ENCODE measurements around the gene CARS2.
A peak's percentile ranks its signal among the peaks of the same experiment; 100 is the strongest.
"Not testable (repeated sequence)": the region's sequence is repeated elsewhere in the genome, so short reads cannot be mapped to it uniquely, and the experiment has no call there.

Gene CARS2

DNA sequence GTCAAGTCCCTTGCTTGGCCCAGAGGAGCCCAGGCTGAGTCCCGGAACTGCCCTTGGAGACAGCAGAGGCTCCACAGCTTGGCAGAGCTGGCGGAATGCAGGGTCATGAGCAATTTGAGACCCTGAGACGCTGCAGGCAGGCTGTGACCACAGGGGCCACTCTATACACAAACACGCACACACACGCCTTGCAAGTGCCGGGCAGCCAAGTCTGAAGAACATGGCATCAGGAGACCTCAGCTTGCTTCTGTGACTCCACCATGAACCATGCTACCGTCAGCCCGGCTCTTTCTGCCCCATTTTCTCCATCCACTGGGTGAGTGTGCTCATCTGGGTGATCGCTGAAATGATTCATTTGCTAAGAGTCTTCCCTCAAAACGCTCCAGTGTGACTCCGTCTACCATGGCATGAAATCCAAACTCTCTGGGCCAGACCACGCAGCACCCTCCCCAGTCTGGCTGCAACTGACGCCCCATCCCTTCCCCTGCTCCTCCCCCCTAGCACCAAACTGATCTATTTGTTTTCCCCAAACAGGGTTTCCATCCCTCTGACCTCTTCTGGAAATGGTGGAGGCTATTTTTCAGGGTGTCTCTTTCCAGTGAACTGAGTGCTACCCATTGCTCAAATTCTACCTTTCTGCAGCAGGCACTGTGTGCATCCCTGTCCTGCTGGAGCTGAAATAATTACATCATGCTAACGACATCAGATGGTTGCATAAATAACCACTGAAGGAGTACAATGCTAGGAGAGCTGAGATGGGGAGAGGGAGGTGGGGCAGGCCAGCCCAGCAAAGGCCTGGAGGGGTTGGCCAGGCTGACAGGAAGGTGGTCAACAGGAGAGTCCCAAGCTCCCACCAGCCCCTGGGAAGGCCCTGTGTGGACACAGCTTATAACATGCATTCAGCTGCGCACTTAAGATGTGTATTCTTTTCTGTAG is 3.1 kb downstream of the CARS2 start:
- peak overlapping the region; percentile 60 for H3K4me3 Mint-ChIP-seq
- peaks cover 41% of the 10 kb centered on the region for H3K36me3 Mint-ChIP-seq (ENCODE audit: low read depth)
- DNase-seq: peak; percentile 51
- H3K27me3 Mint-ChIP-seq (ENCODE audit: low read depth, poor library complexity): no peaks in the 10 kb centered on the region
- TF ChIP-seq, protein P1, sequence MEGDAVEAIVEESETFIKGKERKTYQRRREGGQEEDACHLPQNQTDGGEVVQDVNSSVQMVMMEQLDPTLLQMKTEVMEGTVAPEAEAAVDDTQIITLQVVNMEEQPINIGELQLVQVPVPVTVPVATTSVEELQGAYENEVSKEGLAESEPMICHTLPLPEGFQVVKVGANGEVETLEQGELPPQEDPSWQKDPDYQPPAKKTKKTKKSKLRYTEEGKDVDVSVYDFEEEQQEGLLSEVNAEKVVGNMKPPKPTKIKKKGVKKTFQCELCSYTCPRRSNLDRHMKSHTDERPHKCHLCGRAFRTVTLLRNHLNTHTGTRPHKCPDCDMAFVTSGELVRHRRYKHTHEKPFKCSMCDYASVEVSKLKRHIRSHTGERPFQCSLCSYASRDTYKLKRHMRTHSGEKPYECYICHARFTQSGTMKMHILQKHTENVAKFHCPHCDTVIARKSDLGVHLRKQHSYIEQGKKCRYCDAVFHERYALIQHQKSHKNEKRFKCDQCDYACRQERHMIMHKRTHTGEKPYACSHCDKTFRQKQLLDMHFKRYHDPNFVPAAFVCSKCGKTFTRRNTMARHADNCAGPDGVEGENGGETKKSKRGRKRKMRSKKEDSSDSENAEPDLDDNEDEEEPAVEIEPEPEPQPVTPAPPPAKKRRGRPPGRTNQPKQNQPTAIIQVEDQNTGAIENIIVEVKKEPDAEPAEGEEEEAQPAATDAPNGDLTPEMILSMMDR (IDR thresholded peaks at IDR 0.05): no peak
- peak overlapping the region; percentile 66 for H3K27ac Mint-ChIP-seq
- H3K4me1 Mint-ChIP-seq: peaks cover 69% of the 10 kb centered on the region
- H3K9me3 Mint-ChIP-seq: no peaks in the 10 kb centered on the region

DNA sequence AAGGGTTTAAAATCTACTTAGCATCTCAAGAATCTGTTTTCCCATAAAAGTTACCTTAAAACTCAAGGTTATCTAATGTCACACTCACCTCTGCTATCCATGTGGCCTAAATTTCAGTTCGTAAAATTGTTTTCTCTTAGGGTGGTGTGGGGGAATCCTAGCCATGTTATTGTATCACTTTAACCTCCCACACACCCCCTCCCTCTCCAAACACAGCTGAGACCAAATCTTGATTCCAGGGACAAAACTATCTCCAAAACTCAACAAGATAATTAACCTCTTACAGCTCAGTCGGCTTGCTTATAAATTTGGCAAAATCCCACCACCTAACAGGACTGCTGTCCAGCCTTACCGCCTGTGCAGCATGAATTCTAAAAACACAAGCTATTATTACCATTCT is 3.8 kb downstream of the CARS2 start:
- H3K36me3 Mint-ChIP-seq (ENCODE audit: low read depth): peaks cover 47% of the 10 kb centered on the region
- H3K4me1 Mint-ChIP-seq: peaks cover 63% of the 10 kb centered on the region

DNA sequence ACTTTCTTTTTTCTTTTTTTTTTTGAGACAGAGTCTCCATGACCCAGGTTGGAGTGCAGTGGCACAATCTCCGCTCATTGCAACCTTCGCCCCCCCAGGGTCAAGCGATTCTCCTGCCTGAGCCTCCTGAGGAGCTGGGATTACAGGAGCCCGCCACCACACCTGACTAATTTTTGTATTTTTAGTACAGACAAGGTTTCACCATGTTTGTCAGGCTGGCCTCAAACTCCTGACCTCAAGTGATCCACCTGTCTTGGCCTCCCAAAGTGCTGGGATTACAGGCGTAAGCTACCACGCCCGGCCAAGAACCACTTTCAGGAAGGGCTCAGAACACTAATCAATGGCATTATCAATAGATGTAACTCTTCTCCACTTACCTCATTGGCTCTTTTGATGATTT is 4.9 kb downstream of the CARS2 start:
- peak overlapping the region; percentile 33 for H3K27ac Mint-ChIP-seq
- peak overlapping the region; percentile 17 for H3K4me3 Mint-ChIP-seq
- not testable (repeated sequence) for H3K9me3 Mint-ChIP-seq; DNase-seq; H3K27me3 Mint-ChIP-seq (ENCODE audit: low read depth, poor library complexity)
- peaks cover 54% of the 10 kb centered on the region for H3K4me1 Mint-ChIP-seq
- peaks cover 57% of the 10 kb centered on the region for H3K36me3 Mint-ChIP-seq (ENCODE audit: low read depth)

More for the DNA sequence above, 3.8 kb downstream of the CARS2 start:
- DNase-seq: no peak
- Mint-ChIP-seq H3K27me3 (ENCODE audit: low read depth, poor library complexity) (no peaks in the 10 kb centered on the region), H3K27ac (peak overlapping the region; percentile 85), H3K9me3 (no peaks in the 10 kb centered on the region), H3K4me3 (peak overlapping the region; percentile 60)
- TF ChIP-seq, protein P1 (IDR thresholded peaks at IDR 0.05): no peak

DNA sequence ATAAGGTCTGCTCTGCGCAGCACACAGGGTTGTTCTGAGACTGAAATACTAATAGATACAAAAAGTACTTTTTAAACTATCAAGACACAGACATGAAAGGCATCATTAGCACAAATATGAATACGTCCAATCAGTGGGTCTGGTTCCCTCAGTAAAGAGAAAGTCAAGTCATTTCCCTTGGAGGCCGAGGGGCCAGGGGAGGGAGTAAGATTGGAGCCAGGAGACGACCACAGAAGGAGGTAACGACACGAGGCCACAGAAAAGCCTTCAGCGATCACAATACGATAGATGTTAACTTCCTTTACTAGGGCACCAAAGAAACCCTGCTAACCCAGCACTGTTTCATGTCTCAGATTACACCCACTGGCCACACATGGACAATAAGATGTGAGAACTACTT is 5.3 kb downstream of the CARS2 start:
- H3K27me3 Mint-ChIP-seq (ENCODE audit: low read depth, poor library complexity): no peaks in the 10 kb centered on the region
- H3K4me1 Mint-ChIP-seq: peaks cover 54% of the 10 kb centered on the region
- no peak overlapping the region for H3K4me3 Mint-ChIP-seq
- H3K27ac Mint-ChIP-seq: peak overlapping the region; percentile 33
- no peaks in the 10 kb centered on the region for H3K9me3 Mint-ChIP-seq
- peaks cover 60% of the 10 kb centered on the region for H3K36me3 Mint-ChIP-seq (ENCODE audit: low read depth)
- TF ChIP-seq, protein P1 (IDR thresholded peaks at IDR 0.05): no peak
- DNase-seq: no peak

DNA sequence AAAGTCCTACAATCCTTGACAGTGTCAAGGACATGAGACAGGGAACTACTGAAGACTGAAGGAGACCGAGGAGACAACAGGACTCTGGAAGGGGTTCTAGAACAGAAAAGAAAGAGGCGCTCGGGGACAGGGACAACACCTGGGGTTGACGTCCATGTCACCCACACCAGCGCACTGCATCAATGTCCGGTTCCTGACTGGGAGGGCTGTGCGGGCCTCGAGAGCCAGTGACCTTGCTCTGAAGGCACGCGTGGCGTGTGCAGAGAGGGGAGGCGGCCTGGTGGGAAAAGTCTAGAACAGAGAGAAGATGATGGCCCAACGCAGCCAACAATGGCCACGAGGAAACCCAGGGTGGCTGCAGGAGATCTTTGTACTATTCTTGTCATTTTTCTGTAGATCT is 5.7 kb downstream of the CARS2 start:
- Mint-ChIP-seq H3K4me1 (peaks cover 50% of the 10 kb centered on the region), H3K27ac (peak overlapping the region; percentile 69), H3K9me3 (no peaks in the 10 kb centered on the region), H3K4me3 (no peak overlapping the region), H3K27me3 (ENCODE audit: low read depth, poor library complexity) (no peaks in the 10 kb centered on the region), H3K36me3 (ENCODE audit: low read depth) (peaks cover 60% of the 10 kb centered on the region)
- TF ChIP-seq, protein P1 (IDR thresholded peaks at IDR 0.05): no peak
- DNase-seq: no peak

DNA sequence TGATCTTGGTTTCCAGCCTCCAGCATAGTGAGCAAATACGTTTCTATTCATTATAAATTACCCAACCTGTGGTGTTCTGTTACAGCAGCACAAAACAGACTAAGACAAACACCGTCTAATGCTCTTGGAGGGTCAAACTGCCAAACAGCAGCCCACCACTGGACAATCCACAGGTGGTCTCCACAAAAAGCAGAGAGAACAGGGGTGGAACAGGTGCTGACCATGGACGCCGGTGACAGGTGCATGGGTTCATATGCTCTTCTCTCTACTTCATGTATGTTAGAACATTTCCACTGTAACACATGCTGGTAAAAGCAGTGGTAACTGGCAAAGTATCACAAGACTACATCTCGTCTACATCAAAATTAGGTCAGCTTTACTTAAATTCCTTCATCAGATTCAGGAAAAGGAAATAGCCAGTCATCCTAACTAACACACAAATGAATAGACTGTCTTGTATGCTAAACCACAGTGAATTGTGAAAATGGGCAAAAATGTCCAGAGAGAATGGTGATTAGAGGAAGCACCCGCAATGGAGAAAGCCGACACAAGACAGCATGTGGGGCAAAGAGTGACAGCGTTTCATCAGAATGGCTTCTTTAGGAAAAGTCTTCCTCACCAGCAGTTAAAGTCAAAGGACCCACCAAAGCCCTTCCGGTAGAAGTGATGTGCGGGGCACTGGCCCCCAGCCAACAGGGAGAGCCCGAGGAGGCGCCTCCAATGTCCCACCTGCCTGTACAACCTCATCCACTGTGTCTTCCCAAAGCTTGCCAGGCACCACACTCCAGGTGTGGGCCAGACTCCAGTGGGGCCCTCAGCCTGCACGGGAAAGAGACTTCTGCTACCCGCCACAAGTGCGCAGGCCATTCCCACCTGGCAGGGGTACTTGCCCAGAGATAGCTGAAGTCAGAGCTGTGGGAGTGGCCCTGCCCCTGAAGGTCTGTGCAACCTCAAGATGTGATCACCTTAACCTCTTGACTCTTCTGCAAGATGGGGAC is 6.5 kb downstream of the CARS2 start:
- Mint-ChIP-seq H3K4me1 (peaks cover 42% of the 10 kb centered on the region), H3K9me3 (no peaks in the 10 kb centered on the region), H3K27ac (peak overlapping the region; percentile 69), H3K27me3 (ENCODE audit: low read depth, poor library complexity) (no peaks in the 10 kb centered on the region), H3K4me3 (no peak overlapping the region), H3K36me3 (ENCODE audit: low read depth) (peaks cover 64% of the 10 kb centered on the region)
- TF ChIP-seq, protein P1 (IDR thresholded peaks at IDR 0.05): no peak
- DNase-seq: no peak
